GM21390 (cell line): ENCODE measurements around the gene SLC4A2.

Experiments
- ATAC-seq: cut with Tn5 transposase; IDR thresholded peaks from one replicate; pipeline ENCODE4 v1.9.1; 2021; ENCODE audit not compliant: unreplicated experiment

Gene SLC4A2

DNA sequence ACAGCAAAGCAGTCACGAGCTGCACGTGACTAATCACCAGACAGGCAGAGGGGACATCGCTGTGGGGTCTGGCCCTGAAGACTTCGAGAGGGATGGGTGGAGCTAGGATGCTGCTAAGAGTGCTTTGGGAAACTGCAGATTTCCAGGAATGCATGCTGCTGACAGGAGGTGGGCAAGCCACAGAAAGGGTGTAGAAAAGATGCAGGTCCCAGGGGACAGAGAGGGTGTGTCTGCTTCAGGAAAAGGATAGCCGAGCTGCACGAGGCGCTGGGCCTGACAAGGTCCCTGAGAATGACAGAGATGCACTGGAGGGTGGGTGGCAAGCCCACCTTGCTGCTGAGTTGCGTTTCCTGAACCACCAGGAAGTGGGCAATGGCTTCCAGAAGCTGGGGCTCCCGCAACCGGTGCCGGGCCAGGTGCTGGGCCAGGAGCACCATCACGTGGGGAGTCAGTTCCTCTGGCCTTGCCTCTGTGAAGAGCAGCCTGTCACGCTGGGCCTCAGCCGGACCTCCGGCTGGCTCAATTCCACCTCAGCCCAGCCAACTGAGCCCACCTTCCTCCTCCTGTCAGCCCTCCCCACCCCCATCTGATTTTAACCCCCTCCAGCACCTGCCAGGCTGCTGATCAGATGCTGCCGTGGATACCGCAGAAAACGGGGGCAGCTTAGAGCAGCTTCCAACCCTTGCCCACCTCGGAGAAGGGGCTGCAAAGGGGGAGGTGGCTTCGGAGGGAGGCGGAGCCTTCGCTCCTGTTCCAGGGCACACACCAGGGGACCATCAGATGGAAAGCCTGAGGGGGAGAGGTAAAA lies 19.0 kb downstream of the SLC4A2 start:
- ATAC-seq: no peak

DNA sequence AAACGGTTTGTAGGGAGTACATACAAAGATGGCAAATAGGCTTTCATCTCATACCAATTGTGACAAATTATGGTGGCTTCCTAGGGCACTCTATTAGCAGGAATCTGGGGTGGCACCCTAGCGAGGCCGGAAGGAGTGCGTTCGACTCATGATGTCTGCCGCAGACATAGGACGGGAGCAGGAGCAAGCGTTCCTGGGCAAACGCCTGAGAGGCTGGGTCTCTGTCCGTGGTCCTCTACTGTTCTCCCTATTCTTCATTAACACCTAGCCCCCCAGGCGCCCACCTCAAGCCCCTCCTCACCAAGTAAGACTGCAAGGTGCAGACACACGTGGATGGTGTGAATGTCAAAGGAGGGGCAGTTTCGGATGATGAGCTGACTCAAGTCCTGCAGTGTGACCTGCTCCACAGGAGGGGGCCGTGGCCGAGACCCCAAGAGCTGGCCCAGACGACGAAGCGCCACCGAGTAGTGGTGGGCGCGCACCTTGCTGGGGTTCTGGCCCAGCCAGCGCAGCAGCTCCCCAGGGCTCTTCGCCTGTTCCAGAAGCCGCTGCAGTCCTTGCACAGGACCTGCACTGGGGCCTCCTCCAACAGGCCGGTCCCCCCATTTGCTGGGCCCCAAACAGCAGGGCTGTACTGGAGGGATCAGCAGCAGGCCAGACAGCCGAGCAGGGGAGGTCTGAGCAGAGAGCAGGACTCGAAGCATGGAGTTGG lies 20.0 kb downstream of the SLC4A2 start:
- no peak for ATAC-seq

GRCh38 chr7:151080067-151080521 lies 20.7 kb downstream of the SLC4A2 start:
- ATAC-seq: peak; percentile 1

DNA sequence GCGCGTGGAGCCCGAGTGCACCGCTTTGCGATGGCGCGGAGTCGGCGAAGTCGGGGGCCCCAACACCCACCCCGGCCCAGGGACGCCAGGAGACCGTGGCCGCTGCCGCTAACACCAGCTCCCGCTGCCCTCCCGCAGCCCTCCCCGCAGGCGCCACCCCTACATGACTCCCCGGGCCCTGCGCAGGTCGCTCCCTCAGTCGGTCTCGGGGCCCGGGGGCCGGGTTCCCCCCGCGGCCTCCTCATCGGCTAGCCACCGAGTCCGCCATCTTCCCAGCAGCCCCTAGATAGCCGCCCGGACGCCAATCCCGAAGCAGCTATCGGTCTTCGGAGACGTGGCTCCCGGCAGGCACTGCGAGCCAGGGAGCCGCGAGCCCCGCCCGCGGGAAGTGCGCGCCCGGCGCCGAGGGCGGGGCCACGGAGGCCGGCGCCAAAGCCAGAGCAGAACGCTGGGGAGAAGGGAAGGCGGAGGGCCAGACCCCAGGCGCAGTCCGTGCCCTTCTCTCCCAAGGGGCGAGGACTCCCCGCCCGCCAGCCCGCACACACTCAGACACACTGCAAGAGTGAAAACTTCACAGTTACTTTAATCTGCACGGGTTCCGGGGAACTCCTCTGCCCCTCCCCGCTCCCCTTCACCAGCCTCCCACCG lies 21.3 kb downstream of the SLC4A2 start, which contains the start of gene FASTK:
Gene FASTK, minus strand, starts transcription at position 288 of the 648 bp plus-strand sequence. Its CDS starts 43 bp downstream, at position 245.
- ATAC-seq: peak; percentile 68

DNA sequence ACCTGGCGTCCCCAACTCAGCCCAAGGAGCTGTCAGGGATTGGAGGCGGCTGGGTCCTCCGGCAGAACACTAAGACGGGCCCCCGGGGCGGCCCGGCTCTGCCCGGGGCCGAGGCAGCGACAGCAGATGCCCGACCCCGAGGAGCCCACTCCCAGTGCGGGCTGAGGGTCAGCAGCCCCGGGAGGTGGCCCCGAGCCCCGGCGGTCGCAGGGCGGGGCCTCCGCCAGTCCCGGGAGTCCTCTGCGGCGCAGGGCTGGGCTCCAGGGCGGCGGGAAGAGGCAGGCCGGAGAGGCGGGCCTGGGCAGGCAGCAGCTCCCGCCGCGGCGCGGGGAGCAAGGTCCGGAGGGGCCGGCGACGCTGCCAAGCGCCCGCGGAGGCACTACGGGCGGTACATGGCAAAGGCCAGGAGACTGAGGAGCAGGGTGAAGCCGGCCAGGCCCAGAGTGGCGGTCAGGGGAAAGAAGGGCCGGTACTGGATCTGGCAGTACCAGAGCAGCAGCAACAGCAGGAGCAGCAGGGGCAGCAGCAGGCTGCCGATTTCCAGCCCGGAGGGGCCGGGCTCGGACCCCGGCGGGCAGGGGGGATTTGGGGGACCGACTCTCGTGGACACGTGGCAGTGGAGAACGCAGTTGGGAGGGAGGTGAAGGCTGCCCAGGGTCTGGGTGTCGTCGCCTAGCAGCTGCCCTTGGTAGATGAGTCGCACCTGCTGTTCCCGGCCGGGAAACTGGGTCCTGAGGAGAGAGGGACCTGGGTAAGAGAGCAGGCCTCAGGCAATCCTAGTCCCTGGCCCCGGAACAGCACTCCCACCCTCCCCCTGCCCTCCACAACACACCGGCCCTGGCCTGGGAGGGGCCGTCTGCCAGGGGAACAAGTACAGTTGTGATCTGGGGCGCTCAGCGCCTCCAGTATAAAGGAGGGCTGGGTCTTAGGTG lies 22.0 kb downstream of the SLC4A2 start:
- peak; percentile 0 for ATAC-seq

- no peak for ATAC-seq
Measured at GRCh38 chr7:151082141-151083070, 23.0 kb downstream of the SLC4A2 start.

- peak; percentile 51 for ATAC-seq
Measured at GRCh38 chr7:151083071-151083823, 23.9 kb downstream of the SLC4A2 start, which contains the start of gene TMUB1. Gene TMUB1 (minus strand): TSS chr7:151083493. CDS start chr7:151082563, 930 bp downstream.

- no peak for ATAC-seq
Measured at GRCh38 chr7:151083824-151084160, 24.4 kb downstream of the SLC4A2 start.

GRCh38 chr7:151085329-151085690 lies 25.9 kb downstream of the SLC4A2 start:
- no peak for ATAC-seq

- ATAC-seq: peak; percentile 39
Measured at GRCh38 chr7:151085691-151086620, 26.6 kb downstream of the SLC4A2 start, which contains the start of gene AGAP3. Gene AGAP3 (plus strand): TSS chr7:151086475. CDS start chr7:151086742, 267 bp downstream.

DNA sequence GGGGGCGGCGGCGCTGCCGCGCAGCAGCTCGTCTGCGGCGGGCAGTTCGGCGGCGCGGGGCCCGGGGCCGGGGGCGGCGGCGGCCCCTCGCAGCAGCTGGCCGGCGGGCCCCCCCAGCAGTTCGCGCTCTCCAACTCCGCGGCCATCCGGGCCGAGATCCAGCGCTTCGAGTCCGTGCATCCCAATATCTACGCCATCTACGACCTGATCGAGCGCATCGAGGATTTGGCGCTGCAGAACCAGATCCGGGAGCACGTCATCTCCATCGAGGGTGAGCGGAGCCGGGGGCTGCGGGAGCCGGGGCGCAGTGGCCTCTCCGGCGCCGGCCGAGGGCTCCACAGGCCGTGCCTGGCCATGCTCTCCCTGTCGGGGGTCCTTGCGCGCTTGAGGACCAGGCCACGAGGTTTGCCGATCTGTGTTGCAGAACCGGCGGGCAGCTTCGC lies 27.4 kb downstream of the SLC4A2 start:
- peak; percentile 0 for ATAC-seq

- ATAC-seq: peak; percentile 18
Measured at GRCh38 chr7:151087245-151088018, 28.0 kb downstream of the SLC4A2 start.

- ATAC-seq: no peak
Measured at GRCh38 chr7:151088019-151088855, 28.8 kb downstream of the SLC4A2 start.

- no peak for ATAC-seq
Measured at GRCh38 chr7:151088856-151089699, 29.7 kb downstream of the SLC4A2 start.
